Muscle of leg (tissue), 11 donors: ENCODE results near the gene ATP2B2. TPM values are rescaled to one million over a fixed set of nuclear protein-coding genes. Genes with fewer than 3 reads are reported as not detected.

Experiments used
- DNase-seq: peaks from one replicate; pipeline ENCODE4 v3.0.0; 2013
- H3K27ac ChIP-seq: one replicate; pipeline ENCODE4 v1.5.1; 2013; ENCODE audit warnings: mild to moderate bottlenecking, low read length, control low read depth
- H3K27me3 ChIP-seq: one replicate; pipeline ENCODE4 v1.6.1; 2013; ENCODE audit warnings: low read length; ENCODE audit not compliant: control insufficient read depth, insufficient read depth
- H3K36me3 ChIP-seq: one replicate; pipeline ENCODE4 v1.6.1; 2013; ENCODE audit warnings: low read length; ENCODE audit not compliant: control insufficient read depth, insufficient read depth
- H3K4me1 ChIP-seq: one replicate; pipeline ENCODE4 v1.6.1; 2013; ENCODE audit warnings: low read length; ENCODE audit not compliant: control insufficient read depth, insufficient read depth
- H3K4me3 ChIP-seq: one replicate; pipeline ENCODE4 v1.5.1; 2013; ENCODE audit warnings: low read length, control low read depth
- H3K9me3 ChIP-seq: replicated peaks from 2 replicates; pipeline ENCODE4 v1.6.1; 2013; ENCODE audit warnings: low read depth, low read length; ENCODE audit not compliant: control insufficient read depth
- WGBS: methylation state at CpG from one replicate; pipeline ENCODE4 v1.1.5; 2013; ENCODE audit warnings: missing lambda C conversion rate; ENCODE audit not compliant: insufficient coverage; 5-methylcytosine and 5-hydroxymethylcytosine counted together
- polyA plus RNA-seq, 8 donors: library from polyadenylated mRNA; unstranded; fragments of 120-200 nt; gene quantifications; one replicate each; pipeline versions ENCODE4 v1.2.1 to v1.2.3, GENCODE V29; 2013; ENCODE audit warnings: inconsistent platforms in 1 of 8, low replicate concordance in 1 of 8; ENCODE audit not compliant: insufficient read length in 8 of 8, insufficient read depth in 1 of 8
- total RNA-seq: library from RNA; stranded (reverse); fragments of 120-200 nt; gene quantifications from one replicate; pipeline ENCODE4 v1.2.4, GENCODE V29; 2013

ATP2B2 gene
- total and polyA plus RNA-seq, 9 donors: 0.39 to 6.9 (median 3.6) TPM

GRCh38 chr3:10485380-10485779, 20.0 kb downstream of the ATP2B2 start:
- Histone ChIP-seq H3K27ac (no peak overlapping the region), H3K4me3 (no peak overlapping the region), H3K36me3 (no peaks in the 10 kb centered on the region), H3K9me3 (no peaks in the 10 kb centered on the region), H3K27me3 (peaks cover 3% of the 10 kb centered on the region), H3K4me1 (no peaks in the 10 kb centered on the region)
- 51% methylated on average over 5 of the region's 12 CpGs for WGBS
- no peak for DNase-seq

GRCh38 chr3:10484709-10485108, 20.7 kb downstream of the ATP2B2 start:
- DNase-seq: no peak
- WGBS: 82% methylated on average over 3 of the region's 3 CpGs
- H3K9me3 ChIP-seq: no peaks in the 10 kb centered on the region
- peaks cover 3% of the 10 kb centered on the region for H3K27me3 ChIP-seq
- no peaks in the 10 kb centered on the region for H3K36me3 ChIP-seq
- H3K4me3 ChIP-seq: no peak overlapping the region
- no peaks in the 10 kb centered on the region for H3K4me1 ChIP-seq
- H3K27ac ChIP-seq: no peak overlapping the region

DNA sequence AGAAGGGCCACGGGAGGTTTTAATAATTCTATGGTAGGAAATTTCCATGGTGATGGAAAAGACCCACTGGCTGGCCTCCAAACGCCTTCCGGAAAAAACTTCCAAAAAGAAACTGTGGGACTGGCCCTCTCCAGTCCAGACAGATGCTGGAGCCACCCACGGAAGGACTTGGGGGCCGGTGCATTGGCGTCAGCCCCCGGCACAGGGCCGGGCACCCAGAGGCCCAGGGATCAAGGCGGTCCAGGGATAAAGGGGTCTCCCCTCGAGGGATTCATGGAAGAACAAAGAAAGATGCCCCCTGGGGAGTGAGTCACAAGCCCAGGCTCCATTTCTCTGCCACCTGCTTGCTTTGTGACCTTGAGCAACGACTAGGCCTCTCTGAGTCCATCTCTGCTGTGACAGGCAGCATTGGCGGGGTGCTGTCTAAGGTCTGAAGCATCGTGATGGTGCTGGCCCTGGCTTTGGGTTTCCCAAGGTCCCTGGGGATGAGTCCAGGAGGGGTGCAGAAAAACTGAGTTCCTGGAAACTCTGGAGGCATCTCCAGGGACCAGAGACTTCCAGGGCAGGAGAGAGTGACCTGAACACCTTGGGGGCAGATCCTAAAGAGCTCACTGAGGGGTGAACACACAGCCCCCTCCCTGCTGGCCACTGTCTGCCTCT, 21.6 kb downstream of the ATP2B2 start:
- DNase-seq: no peak
- no peak overlapping the region for H3K4me3 ChIP-seq
- WGBS: 52% methylated on average over 13 of the region's 13 CpGs
- H3K27me3 ChIP-seq: peaks cover 3% of the 10 kb centered on the region
- H3K9me3 ChIP-seq: no peaks in the 10 kb centered on the region
- no peak overlapping the region for H3K27ac ChIP-seq
- no peaks in the 10 kb centered on the region for H3K36me3 ChIP-seq
- H3K4me1 ChIP-seq: no peaks in the 10 kb centered on the region

GRCh38 chr3:10483364-10483675, 22.1 kb downstream of the ATP2B2 start:
- Histone ChIP-seq H3K4me1 (no peaks in the 10 kb centered on the region), H3K27ac (no peak overlapping the region), H3K9me3 (no peaks in the 10 kb centered on the region), H3K4me3 (no peak overlapping the region), H3K36me3 (no peaks in the 10 kb centered on the region), H3K27me3 (peaks cover 3% of the 10 kb centered on the region)
- 58% methylated on average over 4 of the region's 4 CpGs for WGBS
- no peak for DNase-seq

GRCh38 chr3:10482631-10483363, 22.6 kb downstream of the ATP2B2 start:
- Histone ChIP-seq H3K9me3 (no peaks in the 10 kb centered on the region), H3K27me3 (peaks cover 3% of the 10 kb centered on the region), H3K4me1 (no peaks in the 10 kb centered on the region), H3K27ac (no peak overlapping the region), H3K4me3 (no peak overlapping the region), H3K36me3 (no peaks in the 10 kb centered on the region)
- no peak for DNase-seq
- WGBS: 73% methylated on average over 9 of the region's 13 CpGs

DNA sequence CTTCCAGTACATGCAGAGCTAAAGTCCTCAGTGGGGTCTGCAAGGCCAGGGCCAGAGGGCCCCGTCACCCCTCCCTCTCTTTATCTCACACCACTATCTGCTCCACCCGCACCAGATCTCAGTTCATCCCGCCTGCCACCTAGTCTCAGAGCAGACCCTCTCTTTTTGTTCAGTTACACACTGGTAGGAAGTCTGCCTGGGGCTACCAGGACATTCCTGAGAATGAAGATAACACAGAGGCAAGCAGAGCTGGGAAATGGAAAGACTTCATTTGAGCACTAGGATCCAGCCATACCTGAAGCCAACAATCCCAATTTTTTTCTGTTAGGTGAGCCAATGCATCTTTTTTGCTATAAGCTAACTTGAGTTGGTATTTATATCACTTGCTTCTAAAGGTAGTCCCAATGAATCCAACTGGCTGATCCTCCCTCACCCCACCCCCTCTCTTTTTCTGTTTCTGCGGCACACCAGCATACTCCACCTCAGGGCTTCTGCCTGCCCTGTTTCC, 24.5 kb downstream of the ATP2B2 start:
- Histone ChIP-seq H3K4me3 (no peak overlapping the region), H3K9me3 (no peaks in the 10 kb centered on the region), H3K27me3 (peaks cover 3% of the 10 kb centered on the region), H3K4me1 (no peaks in the 10 kb centered on the region), H3K36me3 (no peaks in the 10 kb centered on the region), H3K27ac (no peak overlapping the region)
- no peak for DNase-seq
- 100% methylated on average over 1 of the region's 4 CpGs for WGBS

DNA sequence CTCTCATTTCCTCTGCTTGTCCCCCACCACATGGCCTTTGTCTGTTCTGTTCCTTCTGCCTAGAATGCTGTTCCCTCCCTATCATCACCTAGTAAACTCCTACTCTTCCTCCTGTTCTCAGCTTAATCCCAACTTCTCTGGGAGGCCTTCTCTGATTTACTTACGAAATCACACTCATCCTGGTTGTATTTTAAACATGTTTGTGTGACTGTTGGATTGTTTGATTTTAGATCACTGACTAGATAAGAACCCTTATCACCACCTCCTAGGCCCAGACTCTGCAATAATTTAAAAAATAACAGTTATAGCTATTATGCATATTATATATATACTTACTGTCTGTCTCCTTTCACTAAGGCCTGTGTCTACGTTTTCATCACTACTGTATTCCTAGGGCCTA, 26.1 kb downstream of the ATP2B2 start:
- Histone ChIP-seq H3K9me3 (no peaks in the 10 kb centered on the region), H3K36me3 (no peaks in the 10 kb centered on the region), H3K27me3 (no peaks in the 10 kb centered on the region), H3K27ac (no peak overlapping the region), H3K4me3 (no peak overlapping the region), H3K4me1 (no peaks in the 10 kb centered on the region)
- no CpG with 5 or more reads among the region's 2 CpGs for WGBS
- no peak for DNase-seq

- 75% methylated on average over 2 of the region's 3 CpGs for WGBS
- no peak overlapping the region for H3K4me3 ChIP-seq
- no peak for DNase-seq
- H3K27me3 ChIP-seq: peaks cover 11% of the 10 kb centered on the region
- H3K9me3 ChIP-seq: no peaks in the 10 kb centered on the region
- H3K36me3 ChIP-seq: no peaks in the 10 kb centered on the region
- peaks cover 4% of the 10 kb centered on the region for H3K4me1 ChIP-seq
- no peak overlapping the region for H3K27ac ChIP-seq
Measured at GRCh38 chr3:10475983-10476382, 29.4 kb downstream of the ATP2B2 start.

GRCh38 chr3:10474847-10475246, 30.5 kb downstream of the ATP2B2 start:
- Histone ChIP-seq H3K4me1 (peaks cover 14% of the 10 kb centered on the region), H3K9me3 (no peaks in the 10 kb centered on the region), H3K36me3 (no peaks in the 10 kb centered on the region), H3K4me3 (no peak overlapping the region), H3K27ac (no peak overlapping the region), H3K27me3 (peaks cover 19% of the 10 kb centered on the region)
- no peak for DNase-seq
- 61% methylated on average over 4 of the region's 9 CpGs for WGBS

GRCh38 chr3:10474275-10474646, 31.1 kb downstream of the ATP2B2 start:
- WGBS: 58% methylated on average over 3 of the region's 5 CpGs
- H3K27ac ChIP-seq: no peak overlapping the region

More at GRCh38 chr3:10474275-10474646, 31.1 kb downstream of the ATP2B2 start:
- Histone ChIP-seq H3K27me3 (peaks cover 21% of the 10 kb centered on the region), H3K36me3 (no peaks in the 10 kb centered on the region), H3K4me1 (peaks cover 18% of the 10 kb centered on the region), H3K9me3 (no peaks in the 10 kb centered on the region), H3K4me3 (no peak overlapping the region)
- peak; percentile 20 for DNase-seq
